SK-N-SH (cell line): ENCODE measurements around the gene NLRC5.

Source experiments
- CTCF ChIP-seq: fragments of 200-600 bp; sonication (generic); IDR thresholded peaks from 2 replicates; pipeline ENCODE4 v1.6.1; 2017; ENCODE audit warnings: antibody characterized with exemption, mild to moderate bottlenecking, moderate library complexity
- EZH2phosphoT487 ChIP-seq: fragments of 200-600 bp; sonication (generic); IDR thresholded peaks from 2 replicates; pipeline ENCODE4 v1.6.1; 2017; ENCODE audit warnings: low read depth, mixed run types, mild to moderate bottlenecking, antibody characterized with exemption, moderate library complexity, borderline replicate concordance
- FOSL2 ChIP-seq: IDR thresholded peaks from 2 replicates; pipeline ENCODE4 v1.4.0; 2012; ENCODE audit warnings: low read depth, mild to moderate bottlenecking, moderate library complexity, borderline replicate concordance
- GATA2 ChIP-seq: sonication (generic); formaldehyde crosslinking; IDR thresholded peaks from 2 replicates; pipeline ENCODE4 v1.5.0; 2020; ENCODE audit warnings: mild to moderate bottlenecking, missing genetic modification reagents
- MAX ChIP-seq: IDR thresholded peaks from 2 replicates; pipeline ENCODE4 v1.4.0; 2012; ENCODE audit warnings: low read depth
- MXI1 ChIP-seq: IDR thresholded peaks from 2 replicates; pipeline ENCODE4 v1.6.1; 2012; ENCODE audit warnings: mild to moderate bottlenecking, low read depth, low read length, improper control_type of control experiment
- PBX3 ChIP-seq: IDR thresholded peaks from 2 replicates; pipeline ENCODE4; 2012
- POLR2AphosphoS5 ChIP-seq: IDR thresholded peaks from 2 replicates; pipeline ENCODE4 v1.6.1; 2012; ENCODE audit warnings: low read depth, low read length
- RCOR1 ChIP-seq: fragments of 150-350 bp; IDR thresholded peaks from 2 replicates; pipeline ENCODE4 v1.6.1; 2017; ENCODE audit warnings: antibody characterized with exemption, low read length
- RFX5 ChIP-seq: IDR thresholded peaks from 2 replicates; pipeline ENCODE4 v1.6.1; 2012; ENCODE audit warnings: mild to moderate bottlenecking, improper control_type of control experiment, low read length
- TAF1 ChIP-seq: IDR thresholded peaks from 2 replicates; pipeline ENCODE4 v1.6.1; 2012; ENCODE audit warnings: low read depth, mild to moderate bottlenecking, low read length, moderate library complexity, borderline replicate concordance
- YY1 ChIP-seq: IDR thresholded peaks from 2 replicates; pipeline ENCODE4 v1.4.0; 2012; ENCODE audit warnings: low read depth, mild to moderate bottlenecking

GRCh38 chr16:57067347-57067746 lies 78.0 kb downstream of the NLRC5 start:
- no peak for TF ChIP-seq TAF1
- no peak for TF ChIP-seq CTCF
- TF ChIP-seq FOSL2, result no peak
- no peak for TF ChIP-seq RFX5
- TF ChIP-seq RCOR1, result no peak
- no peak for TF ChIP-seq GATA2
- TF ChIP-seq PBX3, result no peak
- TF ChIP-seq POLR2AphosphoS5, result no peak
- no peak for TF ChIP-seq EZH2phosphoT487
- no peak for TF ChIP-seq MAX
- no peak for TF ChIP-seq YY1
- no peak for TF ChIP-seq MXI1
